ENCODE data around the gene ATPAF2.
"Not testable (repeated sequence)": the region's sequence is repeated elsewhere in the genome, so short reads cannot be mapped to it uniquely, and the experiment has no call there.

Gene ATPAF2

DNA sequence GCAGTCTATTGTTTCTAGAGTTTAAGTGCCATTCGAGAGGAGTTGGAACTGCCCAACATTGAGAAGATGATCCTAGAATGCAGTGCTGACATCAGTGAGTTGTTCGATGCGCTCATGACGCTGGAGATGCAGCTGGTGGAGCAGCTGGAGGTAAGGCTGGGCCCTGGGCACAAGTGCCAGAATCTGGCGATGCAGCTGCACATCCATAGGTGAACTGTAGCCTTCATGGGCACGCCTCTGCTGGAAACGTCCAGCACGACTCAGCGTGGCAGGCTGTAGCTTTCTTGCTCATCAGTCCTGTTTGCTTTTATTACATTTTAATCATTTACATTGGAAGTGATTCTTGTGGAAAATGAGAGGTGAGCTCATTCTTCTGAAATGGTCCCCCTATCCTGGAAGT, 34.6 kb downstream of the ATPAF2 start:
- no peaks in the 10 kb centered on the region for H3K27me3 ChIP-seq (ENCODE audit: insufficient read depth, poor library complexity, severe bottlenecking)
- peaks cover 5% of the 10 kb centered on the region for H3K4me1 ChIP-seq (ENCODE audit: insufficient read depth, poor library complexity, severe bottlenecking)
- no peaks in the 10 kb centered on the region for H3K9me3 ChIP-seq (ENCODE audit: severe bottlenecking)
- H3K36me3 ChIP-seq (ENCODE audit: low read depth): no peaks in the 10 kb centered on the region
- ATAC-seq (ENCODE audit: low read depth): no peak
- no peak for DNase-seq (ENCODE audit: low spot score)
- no peak overlapping the region for H3K4me3 ChIP-seq (ENCODE audit: severe bottlenecking)
- TF ChIP-seq, protein P1, sequence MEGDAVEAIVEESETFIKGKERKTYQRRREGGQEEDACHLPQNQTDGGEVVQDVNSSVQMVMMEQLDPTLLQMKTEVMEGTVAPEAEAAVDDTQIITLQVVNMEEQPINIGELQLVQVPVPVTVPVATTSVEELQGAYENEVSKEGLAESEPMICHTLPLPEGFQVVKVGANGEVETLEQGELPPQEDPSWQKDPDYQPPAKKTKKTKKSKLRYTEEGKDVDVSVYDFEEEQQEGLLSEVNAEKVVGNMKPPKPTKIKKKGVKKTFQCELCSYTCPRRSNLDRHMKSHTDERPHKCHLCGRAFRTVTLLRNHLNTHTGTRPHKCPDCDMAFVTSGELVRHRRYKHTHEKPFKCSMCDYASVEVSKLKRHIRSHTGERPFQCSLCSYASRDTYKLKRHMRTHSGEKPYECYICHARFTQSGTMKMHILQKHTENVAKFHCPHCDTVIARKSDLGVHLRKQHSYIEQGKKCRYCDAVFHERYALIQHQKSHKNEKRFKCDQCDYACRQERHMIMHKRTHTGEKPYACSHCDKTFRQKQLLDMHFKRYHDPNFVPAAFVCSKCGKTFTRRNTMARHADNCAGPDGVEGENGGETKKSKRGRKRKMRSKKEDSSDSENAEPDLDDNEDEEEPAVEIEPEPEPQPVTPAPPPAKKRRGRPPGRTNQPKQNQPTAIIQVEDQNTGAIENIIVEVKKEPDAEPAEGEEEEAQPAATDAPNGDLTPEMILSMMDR (IDR thresholded peaks at IDR 0.05; ENCODE audit: poor library complexity, severe bottlenecking): no peak
- no peak overlapping the region for H3K27ac ChIP-seq (ENCODE audit: poor library complexity, severe bottlenecking)

DNA sequence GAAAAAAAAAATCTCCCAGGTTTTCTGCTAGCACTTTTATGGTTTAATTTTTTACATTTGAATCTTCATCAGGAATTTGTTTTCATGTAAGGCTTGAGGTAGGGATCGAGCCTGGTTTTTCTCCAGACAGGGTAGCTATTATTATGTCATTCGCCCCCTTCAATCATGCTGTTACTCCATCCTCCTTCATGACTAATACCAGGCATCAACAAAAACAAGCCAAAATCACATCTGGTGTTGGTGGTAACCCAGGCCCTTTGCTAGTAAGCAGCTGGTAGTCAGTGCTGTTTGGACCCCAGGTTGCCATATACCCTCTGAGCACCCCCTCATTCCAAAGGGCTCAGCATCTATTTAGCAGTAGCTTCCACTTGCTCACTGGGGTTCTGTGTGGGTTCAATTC, 36.8 kb downstream of the ATPAF2 start:
- DNase-seq (ENCODE audit: low spot score): no peak

DNA sequence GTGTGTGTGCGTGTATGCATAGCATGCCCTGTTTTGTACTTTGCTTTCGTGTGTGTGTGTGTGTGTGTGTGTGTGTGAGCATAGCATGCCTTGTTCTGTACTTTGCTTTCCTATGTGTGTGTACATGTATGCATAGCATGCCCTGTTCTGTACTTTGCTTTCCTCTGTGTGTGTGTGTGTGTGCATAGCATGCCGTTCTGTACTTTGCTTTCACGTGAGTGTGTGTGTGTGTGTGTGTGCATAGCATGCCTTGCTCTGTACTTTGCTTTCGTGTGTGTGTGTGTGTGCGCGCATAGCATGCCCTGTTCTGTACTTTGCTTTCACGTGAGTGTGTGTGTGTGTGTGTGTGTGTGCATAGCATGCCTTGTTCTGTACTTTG, 38.9 kb downstream of the ATPAF2 start:
- TF ChIP-seq, protein P1 (IDR thresholded peaks at IDR 0.05; ENCODE audit: poor library complexity, severe bottlenecking): no peak
- DNase-seq (ENCODE audit: low spot score): no peak

More for the DNA sequence above, 36.8 kb downstream of the ATPAF2 start:
- Histone ChIP-seq H3K4me3 (ENCODE audit: severe bottlenecking) (no peak overlapping the region), H3K4me1 (ENCODE audit: insufficient read depth, poor library complexity, severe bottlenecking) (no peaks in the 10 kb centered on the region), H3K27me3 (ENCODE audit: insufficient read depth, poor library complexity, severe bottlenecking) (no peaks in the 10 kb centered on the region), H3K36me3 (ENCODE audit: low read depth) (no peaks in the 10 kb centered on the region), H3K27ac (ENCODE audit: poor library complexity, severe bottlenecking) (no peak overlapping the region), H3K9me3 (ENCODE audit: severe bottlenecking) (no peaks in the 10 kb centered on the region)
- TF ChIP-seq, protein P1 (IDR thresholded peaks at IDR 0.05; ENCODE audit: poor library complexity, severe bottlenecking): no peak
- ATAC-seq (ENCODE audit: low read depth): no peak

DNA sequence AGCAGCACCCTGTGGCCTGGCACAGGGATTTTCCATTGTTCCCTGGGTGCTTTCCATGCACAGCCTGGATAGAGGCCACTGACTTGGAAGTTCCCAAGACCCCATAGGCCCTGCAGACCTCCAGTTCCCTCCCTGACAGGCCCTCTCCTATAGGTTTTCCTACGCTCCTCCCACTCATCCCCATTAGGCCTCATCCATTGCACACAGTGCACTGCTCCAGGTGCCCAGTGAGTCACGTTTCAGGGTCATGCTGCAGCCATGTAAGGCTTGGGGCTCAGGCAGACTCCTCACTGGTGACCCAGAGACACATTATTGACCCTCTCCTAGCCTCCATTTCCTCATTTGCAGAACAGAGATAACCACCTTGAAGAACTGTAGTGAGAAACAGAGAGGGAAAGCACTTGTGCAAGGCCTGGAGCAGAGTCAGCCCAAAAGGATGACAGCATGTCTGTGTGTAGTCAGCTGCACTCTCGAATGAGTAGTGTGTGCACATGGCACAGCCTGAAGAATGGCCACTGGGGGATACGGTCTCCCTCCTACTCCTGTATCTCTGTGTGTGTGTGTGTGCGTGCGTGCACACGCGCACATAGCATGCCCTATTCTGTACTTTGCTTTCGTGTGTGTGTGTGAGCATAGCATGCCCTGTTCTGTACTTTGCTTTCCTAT, 39.5 kb downstream of the ATPAF2 start:
- no peaks in the 10 kb centered on the region for H3K4me1 ChIP-seq (ENCODE audit: insufficient read depth, poor library complexity, severe bottlenecking)
- no peak overlapping the region for H3K27ac ChIP-seq (ENCODE audit: poor library complexity, severe bottlenecking)
- no peaks in the 10 kb centered on the region for H3K9me3 ChIP-seq (ENCODE audit: severe bottlenecking)
- no peaks in the 10 kb centered on the region for H3K27me3 ChIP-seq (ENCODE audit: insufficient read depth, poor library complexity, severe bottlenecking)
- DNase-seq (ENCODE audit: low spot score): no peak
- peak; percentile 55; the same call in 2 of the 3 replicates for ATAC-seq (ENCODE audit: low read depth)
- no peaks in the 10 kb centered on the region for H3K36me3 ChIP-seq (ENCODE audit: low read depth)
- no peak overlapping the region for H3K4me3 ChIP-seq (ENCODE audit: severe bottlenecking)
- TF ChIP-seq, protein P1 (IDR thresholded peaks at IDR 0.05; ENCODE audit: poor library complexity, severe bottlenecking): no peak

More for the DNA sequence above, 38.9 kb downstream of the ATPAF2 start:
- no peaks in the 10 kb centered on the region for H3K27me3 ChIP-seq (ENCODE audit: insufficient read depth, poor library complexity, severe bottlenecking)
- no peaks in the 10 kb centered on the region for H3K9me3 ChIP-seq (ENCODE audit: severe bottlenecking)
- no peaks in the 10 kb centered on the region for H3K4me1 ChIP-seq (ENCODE audit: insufficient read depth, poor library complexity, severe bottlenecking)
- no peak overlapping the region for H3K4me3 ChIP-seq (ENCODE audit: severe bottlenecking)
- no peak overlapping the region for H3K27ac ChIP-seq (ENCODE audit: poor library complexity, severe bottlenecking)
- ATAC-seq (ENCODE audit: low read depth): no peak
- H3K36me3 ChIP-seq (ENCODE audit: low read depth): no peaks in the 10 kb centered on the region

DNA sequence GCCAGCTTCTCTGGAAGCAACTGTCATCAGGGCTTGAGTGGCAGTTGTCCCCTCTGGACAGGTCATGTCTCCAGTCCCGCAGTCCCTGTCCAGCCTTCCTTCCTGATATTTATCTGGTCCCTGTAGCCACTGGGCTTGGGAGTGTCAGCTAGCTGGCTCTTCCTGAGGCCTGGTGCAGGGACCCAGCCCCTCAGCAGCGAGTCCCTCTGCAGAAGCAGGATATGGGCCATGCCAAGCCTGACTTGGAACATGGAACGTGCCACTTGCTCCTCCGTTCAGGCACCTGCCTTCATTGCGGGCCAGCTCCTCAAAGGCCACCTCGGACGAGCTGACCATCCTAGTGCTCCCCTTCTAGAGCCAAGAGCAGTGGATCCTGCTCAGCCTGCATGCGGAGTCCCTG, 40.0 kb downstream of the ATPAF2 start:
- Histone ChIP-seq H3K4me3 (ENCODE audit: severe bottlenecking) (no peak overlapping the region), H3K27ac (ENCODE audit: poor library complexity, severe bottlenecking) (no peak overlapping the region), H3K27me3 (ENCODE audit: insufficient read depth, poor library complexity, severe bottlenecking) (no peaks in the 10 kb centered on the region), H3K4me1 (ENCODE audit: insufficient read depth, poor library complexity, severe bottlenecking) (no peaks in the 10 kb centered on the region), H3K9me3 (ENCODE audit: severe bottlenecking) (no peaks in the 10 kb centered on the region), H3K36me3 (ENCODE audit: low read depth) (no peaks in the 10 kb centered on the region)
- no peak for ATAC-seq (ENCODE audit: low read depth)
- TF ChIP-seq, protein P1 (IDR thresholded peaks at IDR 0.05; ENCODE audit: poor library complexity, severe bottlenecking): no peak
- no peak for DNase-seq (ENCODE audit: low spot score)

DNA sequence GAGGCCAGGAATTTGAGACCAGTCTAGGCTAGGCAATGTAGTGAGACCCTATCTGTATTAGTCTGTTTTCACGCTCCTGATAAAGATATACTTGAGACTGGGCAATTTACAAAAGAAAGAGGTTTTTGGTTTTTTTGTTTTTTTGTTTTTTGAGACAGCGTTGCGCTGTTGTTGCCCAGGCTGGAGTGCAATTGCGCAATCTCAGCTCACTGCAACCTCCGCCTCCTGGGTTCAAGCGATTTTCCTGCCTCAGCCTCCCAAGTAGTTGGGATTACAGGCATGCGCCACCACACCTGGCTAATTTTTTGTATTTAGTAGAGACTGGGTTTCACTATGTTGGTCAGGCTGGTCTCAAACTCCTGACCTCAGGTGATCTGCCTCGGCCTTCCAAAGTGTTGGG, 43.1 kb downstream of the ATPAF2 start:
- not testable (repeated sequence) for H3K27me3 ChIP-seq (ENCODE audit: insufficient read depth, poor library complexity, severe bottlenecking); H3K4me3 ChIP-seq (ENCODE audit: severe bottlenecking); DNase-seq (ENCODE audit: low spot score); H3K9me3 ChIP-seq (ENCODE audit: severe bottlenecking); H3K36me3 ChIP-seq (ENCODE audit: low read depth); ATAC-seq (ENCODE audit: low read depth); H3K4me1 ChIP-seq (ENCODE audit: insufficient read depth, poor library complexity, severe bottlenecking); H3K27ac ChIP-seq (ENCODE audit: poor library complexity, severe bottlenecking)

Data from RWPE2 (cell line).